GM23248 (cell line): Measurements from ENCODE around the gene STAG3. TPM values are rescaled to one million over a fixed set of nuclear protein-coding genes. Genes with fewer than 3 reads are reported as not detected.
"Not testable (repeated sequence)": the region's sequence is repeated elsewhere in the genome, so short reads cannot be mapped to it uniquely, and the experiment has no call there.

Source experiments
- DNase-seq: peaks from one replicate; pipeline ENCODE4 v3.0.0-alpha.2; 2015
- H2AFZ ChIP-seq: fragments of 200-600 bp; sonication (generic); 2 replicates; pipeline ENCODE4 v1.6.1; 2016; ENCODE audit warnings: antibody characterized with exemption
- H3F3A ChIP-seq: fragments of 200-600 bp; sonication (generic); 2 replicates; pipeline ENCODE4 v1.6.1; 2016; ENCODE audit warnings: mild to moderate bottlenecking, antibody characterized with exemption, mixed run types; ENCODE audit not compliant: insufficient read depth
- H3K27ac ChIP-seq: fragments of 200-600 bp; sonication (generic); 2 replicates; pipeline ENCODE4 v1.5.1; 2016; ENCODE audit warnings: mild to moderate bottlenecking
- H3K27me3 ChIP-seq: fragments of 200-600 bp; sonication (generic); replicated peaks from 2 replicates; pipeline ENCODE4 v1.6.1; 2016; ENCODE audit warnings: mild to moderate bottlenecking; ENCODE audit not compliant: insufficient read depth
- H3K36me3 ChIP-seq: fragments of 200-600 bp; sonication (generic); 2 replicates; pipeline ENCODE4 v1.6.1; 2016; ENCODE audit warnings: low read depth, mild to moderate bottlenecking
- H3K4me1 ChIP-seq: fragments of 200-600 bp; sonication (generic); 2 replicates; pipeline ENCODE4 v1.6.1; 2016; ENCODE audit warnings: mild to moderate bottlenecking; ENCODE audit not compliant: insufficient read depth
- H3K4me2 ChIP-seq: fragments of 200-600 bp; sonication (generic); one replicate; pipeline ENCODE4 v1.6.1; 2016; ENCODE audit warnings: mild to moderate bottlenecking; ENCODE audit not compliant: unreplicated experiment
- H3K4me3 ChIP-seq: fragments of 200-600 bp; sonication (generic); 2 replicates; pipeline ENCODE4 v1.5.1; 2016; ENCODE audit warnings: mild to moderate bottlenecking
- H3K79me2 ChIP-seq: fragments of 200-600 bp; sonication (generic); 2 replicates; pipeline ENCODE4 v1.6.1; 2016; ENCODE audit warnings: mild to moderate bottlenecking; ENCODE audit not compliant: insufficient read depth
- H3K9ac ChIP-seq: fragments of 200-600 bp; sonication (generic); 2 replicates; pipeline ENCODE4 v1.6.1; 2016; ENCODE audit warnings: mild to moderate bottlenecking
- H3K9me2 ChIP-seq: fragments of 200-600 bp; sonication (generic); 2 replicates; pipeline ENCODE4 v1.6.1; 2016; ENCODE audit warnings: mixed run types, mild to moderate bottlenecking, moderate library complexity; ENCODE audit not compliant: insufficient read depth
- H3K9me3 ChIP-seq: fragments of 200-600 bp; sonication (generic); one replicate; pipeline ENCODE4 v1.6.1; 2017; ENCODE audit warnings: low read depth
- H4K20me1 ChIP-seq: fragments of 200-600 bp; sonication (generic); 2 replicates; pipeline ENCODE4 v1.6.0; 2016; ENCODE audit not compliant: insufficient read depth
- EZH2 ChIP-seq: fragments of 200-600 bp; sonication (generic); IDR thresholded peaks from 2 replicates; pipeline ENCODE4 v1.6.1; 2018; ENCODE audit warnings: antibody characterized with exemption, mild to moderate bottlenecking; ENCODE audit not compliant: insufficient read depth, poor library complexity, severe bottlenecking
- EZH2phosphoT487 ChIP-seq: fragments of 200-600 bp; sonication (generic); IDR thresholded peaks from 2 replicates; pipeline ENCODE4 v1.6.1; 2018; ENCODE audit warnings: antibody characterized with exemption, moderate library complexity, mild to moderate bottlenecking, low read depth; ENCODE audit not compliant: insufficient read depth
- WGBS, 2 experiments: methylation state at CpG; one replicate each; pipeline ENCODE4 v1.1.6; 2015 to 2017; ENCODE audit warnings: low lambda C conversion rate in 2 of 2, low coverage in 1 of 2; ENCODE audit errors: missing lambda C conversion rate in 2 of 2; 5-methylcytosine and 5-hydroxymethylcytosine counted together
- in situ Hi-C: fragments of 300-500 bp; cut with MboI; formaldehyde crosslinking; loops from 2 replicates; pipeline ENCODE4 v1.15.0; 2020
- polyA plus RNA-seq: library from polyadenylated mRNA; unstranded; fragments of >200 nt; fragmentation: Nextera tagmentation; extraction: Ambion mirVana; gene quantifications from 2 replicates; pipeline ENCODE4 v1.2.1, GENCODE V29; 2016
- total RNA-seq: library from RNA; depleted of rRNA; stranded (reverse); fragments of >200 nt; shearing (Covaris generic); gene quantifications from 2 replicates; pipeline ENCODE4 v1.2.3, GENCODE V29; 2014

STAG3 gene
- total and polyA plus RNA-seq, 2 experiments from 2014 or later, result 0.65 to 0.97 TPM

DNA sequence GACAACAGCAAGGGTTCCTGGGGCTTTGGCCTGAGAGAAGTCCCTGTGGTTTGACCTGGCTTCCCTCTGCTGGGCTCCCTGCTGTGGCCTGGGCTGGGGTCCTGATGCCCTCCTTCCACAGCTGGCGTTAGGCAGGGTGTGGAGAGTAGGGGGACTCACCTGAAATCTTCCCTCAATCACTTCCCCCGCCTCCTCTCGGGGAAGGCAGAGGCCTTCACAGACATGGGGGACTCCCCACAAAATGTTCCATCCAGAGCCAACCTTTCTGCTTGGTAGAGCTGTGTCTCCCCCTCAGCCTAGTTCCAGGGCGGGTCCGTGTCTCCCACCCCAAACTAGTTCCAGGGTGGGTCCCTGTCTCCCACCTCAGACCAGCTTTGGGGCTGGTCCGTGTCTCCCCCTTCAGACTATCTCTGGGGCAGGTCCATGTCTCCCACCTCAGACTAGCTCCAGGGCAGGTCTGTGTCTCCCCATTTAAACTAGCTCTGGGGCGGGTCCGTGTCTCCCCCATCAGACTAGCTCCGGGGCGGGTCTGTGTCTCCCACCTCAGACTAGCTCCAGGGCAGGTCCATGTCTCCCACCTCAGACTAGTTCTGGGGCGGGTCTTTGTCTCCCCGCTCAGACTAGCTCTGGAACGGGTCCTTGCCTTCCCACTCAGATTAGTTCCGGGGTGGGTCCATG lies 44.2 kb downstream of the STAG3 start:
- TF ChIP-seq EZH2 (no peak), EZH2phosphoT487 (no peak)
- no peak overlapping the region for H3K27ac ChIP-seq
- H3K4me3 ChIP-seq, result no peak overlapping the region
- no peaks in the 10 kb centered on the region for H4K20me1 ChIP-seq
- no peaks in the 10 kb centered on the region for H3K9me3 ChIP-seq
- 88% methylated on average over 14 of the region's 14 CpGs for WGBS, 2 experiments
- no peaks in the 10 kb centered on the region for H3K79me2 ChIP-seq
- H2AFZ ChIP-seq, result no peak overlapping the region
- DNase-seq, result no peak
- no peaks in the 10 kb centered on the region for H3F3A ChIP-seq
- no peak overlapping the region for H3K4me2 ChIP-seq
- H3K36me3 ChIP-seq, result no peaks in the 10 kb centered on the region
- no peaks in the 10 kb centered on the region for H3K4me1 ChIP-seq
- in situ Hi-C loops, result no loop called here
- H3K9ac ChIP-seq, result no peak overlapping the region
- no peaks in the 10 kb centered on the region for H3K27me3 ChIP-seq
- no peaks in the 10 kb centered on the region for H3K9me2 ChIP-seq

DNA sequence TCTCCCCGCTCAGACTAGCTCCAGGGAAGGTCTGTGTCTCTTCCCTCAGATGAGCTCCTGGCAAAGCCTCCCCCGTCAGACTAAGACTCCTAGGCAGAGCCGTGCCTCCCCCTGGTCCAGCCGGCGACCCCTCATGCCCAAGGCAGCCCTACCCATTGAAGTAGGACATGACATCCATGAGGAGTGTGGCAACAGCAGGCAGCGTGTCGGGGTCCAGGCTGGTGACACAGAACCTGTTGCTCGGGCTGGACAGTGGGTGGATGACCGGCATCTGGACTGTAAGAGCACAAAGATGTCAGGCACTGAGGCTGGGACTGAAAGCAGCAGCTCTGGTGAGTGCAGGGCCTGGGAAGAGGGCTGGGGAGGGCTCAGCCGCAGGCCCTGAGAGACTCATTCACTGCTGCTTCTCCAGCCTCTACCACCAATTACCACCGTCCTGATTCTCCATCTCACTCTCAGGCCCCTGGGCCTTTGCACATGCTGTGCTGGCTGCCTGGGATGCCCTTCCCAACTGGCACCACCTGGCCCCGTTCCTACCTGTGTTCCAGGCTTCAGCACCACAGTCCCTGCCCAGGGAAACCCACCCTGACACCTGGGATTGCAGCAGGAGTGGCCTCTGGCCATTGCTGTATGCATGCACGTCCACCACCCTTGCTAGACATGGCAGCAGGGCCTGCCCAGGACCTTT lies 44.9 kb downstream of the STAG3 start:
- 92 to 93% methylated on average over 13 of the region's 13 CpGs for WGBS, 2 experiments
- no peaks in the 10 kb centered on the region for H3K79me2 ChIP-seq
- H3K27me3 ChIP-seq, result no peaks in the 10 kb centered on the region
- no peaks in the 10 kb centered on the region for H3K4me1 ChIP-seq
- H4K20me1 ChIP-seq, result no peaks in the 10 kb centered on the region
- no peak overlapping the region for H3K27ac ChIP-seq
- no peaks in the 10 kb centered on the region for H3K9me3 ChIP-seq
- in situ Hi-C loops, result no loop called here
- DNase-seq, result no peak
- H2AFZ ChIP-seq, result no peak overlapping the region
- no peak overlapping the region for H3K9ac ChIP-seq
- H3K9me2 ChIP-seq, result no peaks in the 10 kb centered on the region
- no peaks in the 10 kb centered on the region for H3K36me3 ChIP-seq
- TF ChIP-seq EZH2 (no peak), EZH2phosphoT487 (no peak)
- H3K4me2 ChIP-seq, result no peak overlapping the region
- H3K4me3 ChIP-seq, result no peak overlapping the region
- H3F3A ChIP-seq, result no peaks in the 10 kb centered on the region

DNA sequence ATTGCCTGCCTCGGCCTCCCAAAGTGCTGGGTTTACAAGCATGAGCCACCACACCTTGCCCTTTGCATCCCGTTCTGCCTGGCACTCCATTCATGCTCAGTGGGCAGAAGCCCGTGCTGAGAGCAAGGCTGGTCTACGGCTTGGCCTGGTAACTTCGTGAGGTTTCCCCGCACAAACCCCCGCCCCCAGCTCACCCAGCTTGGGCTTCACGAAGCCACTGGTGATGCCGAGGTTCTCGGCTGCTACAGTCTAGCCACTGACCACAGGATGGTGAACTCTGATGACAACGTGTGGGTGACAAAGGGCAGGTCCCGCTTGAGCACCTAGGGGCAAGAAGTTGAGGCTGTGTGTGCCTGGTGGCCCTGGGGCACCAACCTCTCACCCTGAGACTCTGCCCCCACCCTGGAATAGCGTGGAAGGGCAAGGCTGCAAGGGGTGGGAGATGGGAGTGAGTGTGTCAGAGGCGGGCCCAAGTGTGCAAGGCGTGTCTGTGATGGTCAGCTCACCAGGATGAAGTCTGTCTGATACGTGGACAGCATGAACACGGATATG lies 45.7 kb downstream of the STAG3 start:
- H3K27me3 ChIP-seq, in situ Hi-C loops: not testable (repeated sequence)

DNA sequence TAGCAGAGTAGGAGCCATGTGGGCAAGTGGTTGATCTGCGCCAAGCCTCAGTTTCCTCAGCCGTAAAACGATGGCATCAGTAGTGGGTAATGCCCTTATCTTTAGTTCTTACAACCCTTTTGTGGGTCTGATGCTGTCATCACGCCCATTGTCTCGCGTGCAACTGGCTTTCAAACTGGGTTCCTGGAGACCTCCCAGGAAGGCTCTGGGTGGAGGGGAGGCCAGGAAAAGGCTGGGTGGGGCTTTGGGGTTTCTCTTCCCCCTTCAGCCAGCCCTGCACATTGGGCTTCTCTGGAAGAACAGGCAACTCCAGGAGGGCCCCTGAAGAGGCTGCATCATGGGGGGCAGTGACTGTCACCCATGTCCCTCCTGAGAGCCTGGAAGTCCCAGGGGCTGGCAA lies 47.2 kb downstream of the STAG3 start:
- H3K9ac ChIP-seq, H3K4me3 ChIP-seq, H3K4me2 ChIP-seq, H3K4me1 ChIP-seq, in situ Hi-C loops, H4K20me1 ChIP-seq, H3K9me2 ChIP-seq, H3K27ac ChIP-seq, H3K27me3 ChIP-seq, H3K9me3 ChIP-seq, H3F3A ChIP-seq, DNase-seq, H3K36me3 ChIP-seq, H2AFZ ChIP-seq, H3K79me2 ChIP-seq: not testable (repeated sequence)
- WGBS, 2 experiments, result 85 to 98% methylated on average over 6 of the region's 6 CpGs

More for the DNA sequence above, 45.7 kb downstream of the STAG3 start:
- not testable (repeated sequence) for H3K27ac ChIP-seq, H2AFZ ChIP-seq, H3K9me3 ChIP-seq, H3K4me1 ChIP-seq, H3K9me2 ChIP-seq, H3F3A ChIP-seq, H3K4me3 ChIP-seq, DNase-seq, H3K36me3 ChIP-seq, H3K79me2 ChIP-seq, H3K4me2 ChIP-seq, H4K20me1 ChIP-seq, H3K9ac ChIP-seq
- WGBS, 2 experiments, result 93 to 96% methylated on average over 16 to 17 of the region's 17 CpGs

DNA sequence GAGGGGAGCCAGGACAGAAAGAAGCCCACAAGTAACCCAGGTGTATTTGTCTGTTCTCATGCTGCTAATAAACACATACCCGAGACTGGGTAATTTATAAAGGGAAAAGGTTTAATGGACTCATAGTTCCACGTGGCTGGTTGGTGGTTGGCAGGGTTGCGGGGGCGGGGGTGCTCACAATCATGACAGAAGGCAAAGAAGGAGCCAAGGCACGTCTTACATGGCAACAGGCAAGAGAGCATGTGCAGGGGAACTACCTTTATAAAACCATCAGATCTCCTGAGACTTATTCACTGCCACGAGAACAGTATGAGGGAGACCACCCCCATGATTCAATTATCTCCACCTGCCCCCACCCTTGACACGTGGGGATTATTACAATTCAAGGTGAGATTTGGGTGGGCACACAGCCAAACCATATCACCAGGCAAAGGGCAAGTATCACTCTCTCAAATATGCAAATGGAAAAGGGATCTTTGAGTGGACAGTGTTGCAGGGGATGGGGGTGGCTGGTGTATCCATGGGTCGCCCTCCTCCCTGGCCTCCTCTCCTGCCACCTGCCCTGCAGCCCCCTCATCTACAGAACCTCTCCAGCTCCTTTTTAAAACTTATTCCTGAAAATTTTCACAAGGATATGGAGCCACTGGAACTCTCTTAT lies 57.1 kb downstream of the STAG3 start:
- H4K20me1 ChIP-seq, H3K9ac ChIP-seq, H3K9me2 ChIP-seq, DNase-seq, H3K27me3 ChIP-seq, H3K4me1 ChIP-seq, H3K4me2 ChIP-seq, H3F3A ChIP-seq, H3K4me3 ChIP-seq, H3K36me3 ChIP-seq, in situ Hi-C loops, H2AFZ ChIP-seq, H3K79me2 ChIP-seq, H3K27ac ChIP-seq, H3K9me3 ChIP-seq: not testable (repeated sequence)
- WGBS, 2 experiments, result 61 to 63% methylated on average over 8 of the region's 8 CpGs

DNA sequence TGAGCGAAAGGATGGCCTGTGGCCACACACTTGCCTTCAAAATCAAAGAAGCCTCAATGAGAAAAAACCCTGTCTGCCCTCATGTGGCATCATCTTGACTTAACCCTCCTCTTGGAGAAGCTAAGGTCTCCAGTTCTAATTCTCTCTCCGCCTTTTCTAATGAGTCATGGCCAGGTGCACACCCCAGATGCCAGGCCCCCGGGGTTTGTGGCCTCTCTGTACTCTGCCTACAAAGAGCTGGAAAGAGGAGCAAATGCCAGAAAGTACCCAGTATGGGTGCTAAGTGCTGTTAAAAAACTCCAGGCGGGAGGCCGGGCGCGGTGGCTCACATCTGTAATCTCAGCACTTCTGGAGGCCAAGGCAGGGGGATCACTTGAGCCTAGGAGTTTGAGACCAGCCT lies 62.3 kb downstream of the STAG3 start:
- H3K9me2 ChIP-seq, H2AFZ ChIP-seq, H3K9ac ChIP-seq, H3F3A ChIP-seq, H3K27ac ChIP-seq, DNase-seq, H3K27me3 ChIP-seq, in situ Hi-C loops, H3K79me2 ChIP-seq, H3K4me2 ChIP-seq, H4K20me1 ChIP-seq, H3K4me3 ChIP-seq, H3K36me3 ChIP-seq, H3K4me1 ChIP-seq, H3K9me3 ChIP-seq: not testable (repeated sequence)
- WGBS, 2 experiments, result 94 to 98% methylated on average over 7 of the region's 7 CpGs
